ENCODE data around the gene RGMB. TPM values are rescaled to one million over a fixed set of nuclear protein-coding genes. Genes with fewer than 3 reads are reported as not detected.

RGMB gene
- total and polyA plus RNA-seq, 2 of the 13 experiments (the other 11 are each of a cell fraction or from before 2014, with no cell fraction given), result 3.0 to 3.8 TPM

DNA sequence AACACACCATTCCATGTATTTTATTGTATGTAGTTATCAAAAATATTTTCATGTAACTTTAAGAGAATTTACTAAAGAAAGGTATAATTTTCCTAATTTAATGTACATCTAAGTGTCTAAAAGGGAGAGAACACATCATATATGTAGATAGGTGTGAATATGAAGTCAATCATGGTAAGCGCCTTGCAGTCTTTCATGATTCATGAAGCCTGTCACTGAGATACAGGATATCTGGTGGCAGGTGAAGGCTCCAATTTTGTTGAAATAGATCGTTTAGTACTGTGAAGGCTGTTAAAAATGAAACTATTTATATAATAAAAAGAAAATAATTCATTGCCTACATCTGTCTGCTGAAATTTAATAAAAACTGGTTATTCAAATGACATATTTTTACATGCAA, 15.5 kb upstream of the RGMB start (continued):
- TF ChIP-seq, protein P1, sequence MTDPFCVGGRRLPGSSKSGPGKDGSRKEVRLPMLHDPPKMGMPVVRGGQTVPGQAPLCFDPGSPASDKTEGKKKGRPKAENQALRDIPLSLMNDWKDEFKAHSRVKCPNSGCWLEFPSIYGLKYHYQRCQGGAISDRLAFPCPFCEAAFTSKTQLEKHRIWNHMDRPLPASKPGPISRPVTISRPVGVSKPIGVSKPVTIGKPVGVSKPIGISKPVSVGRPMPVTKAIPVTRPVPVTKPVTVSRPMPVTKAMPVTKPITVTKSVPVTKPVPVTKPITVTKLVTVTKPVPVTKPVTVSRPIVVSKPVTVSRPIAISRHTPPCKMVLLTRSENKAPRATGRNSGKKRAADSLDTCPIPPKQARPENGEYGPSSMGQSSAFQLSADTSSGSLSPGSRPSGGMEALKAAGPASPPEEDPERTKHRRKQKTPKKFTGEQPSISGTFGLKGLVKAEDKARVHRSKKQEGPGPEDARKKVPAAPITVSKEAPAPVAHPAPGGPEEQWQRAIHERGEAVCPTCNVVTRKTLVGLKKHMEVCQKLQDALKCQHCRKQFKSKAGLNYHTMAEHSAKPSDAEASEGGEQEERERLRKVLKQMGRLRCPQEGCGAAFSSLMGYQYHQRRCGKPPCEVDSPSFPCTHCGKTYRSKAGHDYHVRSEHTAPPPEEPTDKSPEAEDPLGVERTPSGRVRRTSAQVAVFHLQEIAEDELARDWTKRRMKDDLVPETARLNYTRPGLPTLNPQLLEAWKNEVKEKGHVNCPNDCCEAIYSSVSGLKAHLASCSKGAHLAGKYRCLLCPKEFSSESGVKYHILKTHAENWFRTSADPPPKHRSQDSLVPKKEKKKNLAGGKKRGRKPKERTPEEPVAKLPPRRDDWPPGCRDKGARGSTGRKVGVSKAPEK (CRISPR knock-in tag; IDR thresholded peaks at IDR 0.05; ENCODE audit: borderline replicate concordance), result no peak
- TF ChIP-seq REL (CRISPR knock-in tag; conservative IDR thresholded peaks at IDR 0.05) (no peak), EZH2 (conservative IDR thresholded peaks at IDR 0.05; ENCODE audit: low read depth, low read length) (no peak), ASH2L (IDR thresholded peaks at IDR 0.05; ENCODE audit: insufficient read length, low read depth, low read length) (no peak), NR2F2 (IDR thresholded peaks at IDR 0.05; ENCODE audit: borderline replicate concordance, low read depth) (no peak), ZNF547 (CRISPR knock-in tag; IDR thresholded peaks at IDR 0.05) (no peak), ATF1 (CRISPR knock-in tag; IDR thresholded peaks at IDR 0.05) (no peak)
- TF ChIP-seq, protein P2, sequence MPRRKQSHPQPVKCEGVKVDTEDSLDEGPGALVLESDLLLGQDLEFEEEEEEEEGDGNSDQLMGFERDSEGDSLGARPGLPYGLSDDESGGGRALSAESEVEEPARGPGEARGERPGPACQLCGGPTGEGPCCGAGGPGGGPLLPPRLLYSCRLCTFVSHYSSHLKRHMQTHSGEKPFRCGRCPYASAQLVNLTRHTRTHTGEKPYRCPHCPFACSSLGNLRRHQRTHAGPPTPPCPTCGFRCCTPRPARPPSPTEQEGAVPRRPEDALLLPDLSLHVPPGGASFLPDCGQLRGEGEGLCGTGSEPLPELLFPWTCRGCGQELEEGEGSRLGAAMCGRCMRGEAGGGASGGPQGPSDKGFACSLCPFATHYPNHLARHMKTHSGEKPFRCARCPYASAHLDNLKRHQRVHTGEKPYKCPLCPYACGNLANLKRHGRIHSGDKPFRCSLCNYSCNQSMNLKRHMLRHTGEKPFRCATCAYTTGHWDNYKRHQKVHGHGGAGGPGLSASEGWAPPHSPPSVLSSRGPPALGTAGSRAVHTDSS (CRISPR knock-in tag; conservative IDR thresholded peaks at IDR 0.05), result no peak
- TF ChIP-seq, protein P3, sequence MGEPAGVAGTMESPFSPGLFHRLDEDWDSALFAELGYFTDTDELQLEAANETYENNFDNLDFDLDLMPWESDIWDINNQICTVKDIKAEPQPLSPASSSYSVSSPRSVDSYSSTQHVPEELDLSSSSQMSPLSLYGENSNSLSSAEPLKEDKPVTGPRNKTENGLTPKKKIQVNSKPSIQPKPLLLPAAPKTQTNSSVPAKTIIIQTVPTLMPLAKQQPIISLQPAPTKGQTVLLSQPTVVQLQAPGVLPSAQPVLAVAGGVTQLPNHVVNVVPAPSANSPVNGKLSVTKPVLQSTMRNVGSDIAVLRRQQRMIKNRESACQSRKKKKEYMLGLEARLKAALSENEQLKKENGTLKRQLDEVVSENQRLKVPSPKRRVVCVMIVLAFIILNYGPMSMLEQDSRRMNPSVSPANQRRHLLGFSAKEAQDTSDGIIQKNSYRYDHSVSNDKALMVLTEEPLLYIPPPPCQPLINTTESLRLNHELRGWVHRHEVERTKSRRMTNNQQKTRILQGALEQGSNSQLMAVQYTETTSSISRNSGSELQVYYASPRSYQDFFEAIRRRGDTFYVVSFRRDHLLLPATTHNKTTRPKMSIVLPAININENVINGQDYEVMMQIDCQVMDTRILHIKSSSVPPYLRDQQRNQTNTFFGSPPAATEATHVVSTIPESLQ (CRISPR knock-in tag; conservative IDR thresholded peaks at IDR 0.05), result no peak
- TF ChIP-seq, protein P4, sequence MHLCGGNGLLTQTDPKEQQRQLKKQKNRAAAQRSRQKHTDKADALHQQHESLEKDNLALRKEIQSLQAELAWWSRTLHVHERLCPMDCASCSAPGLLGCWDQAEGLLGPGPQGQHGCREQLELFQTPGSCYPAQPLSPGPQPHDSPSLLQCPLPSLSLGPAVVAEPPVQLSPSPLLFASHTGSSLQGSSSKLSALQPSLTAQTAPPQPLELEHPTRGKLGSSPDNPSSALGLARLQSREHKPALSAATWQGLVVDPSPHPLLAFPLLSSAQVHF (CRISPR knock-in tag; IDR thresholded peaks at IDR 0.05), result no peak

Measured in HepG2 (cell line).